ENCODE results near the gene C1orf87. TPM values are rescaled to one million over a fixed set of nuclear protein-coding genes. Genes with fewer than 3 reads are reported as not detected.
A peak's percentile ranks its signal among the peaks of the same experiment; 100 is the strongest.
"Not testable (repeated sequence)": the region's sequence is repeated elsewhere in the genome, so short reads cannot be mapped to it uniquely, and the experiment has no call there.

C1orf87 gene
- total RNA-seq, 2 experiments from 2014 or later, result not detected

GRCh38 chr1:59979666-59980065 is 93.9 kb downstream of the C1orf87 start:
- no peaks in the 10 kb centered on the region for H3K9me3 Mint-ChIP-seq
- no peak overlapping the region for H3K27ac Mint-ChIP-seq
- intact Hi-C loops (cut with micrococcal nuclease), result loop anchor here (5.0 to 10.0 kb wide), 5 partner anchors 165 to 1873 kb away; no protein-coding TSS in a partner anchor
- DNase-seq, result no peak
- H3K27me3 Mint-ChIP-seq (ENCODE audit: low read depth), result peaks cover 14% of the 10 kb centered on the region
- CTCF ChIA-PET, result interaction anchor here (0.7 to 1.4 kb wide), 3 partner anchors 18 to 1126 kb away, joined by 3 read pairs; no protein-coding TSS in a partner anchor
- H3K4me3 Mint-ChIP-seq, result no peak overlapping the region
- no peaks in the 10 kb centered on the region for H3K36me3 Mint-ChIP-seq (ENCODE audit: low read depth)
- no peaks in the 10 kb centered on the region for H3K4me1 Mint-ChIP-seq (ENCODE audit: low read depth)

DNA sequence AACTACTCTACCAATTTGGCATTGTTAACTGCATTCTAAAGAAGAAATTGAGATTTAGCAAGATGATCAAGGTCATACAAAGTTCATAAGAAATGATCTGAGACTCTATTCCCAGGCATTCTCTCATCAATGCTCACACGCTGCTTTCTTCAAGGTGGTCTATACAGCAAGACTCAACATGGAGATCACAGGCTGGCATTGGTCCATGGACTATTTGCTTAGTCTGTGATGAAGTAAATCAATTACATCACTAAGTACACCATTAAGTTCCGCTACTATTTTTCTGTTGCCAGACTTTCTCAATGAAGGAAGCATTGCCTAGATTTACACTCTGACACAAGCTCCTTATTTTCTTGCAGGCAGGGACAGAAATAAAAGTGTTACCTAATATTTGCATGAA is 95.1 kb downstream of the C1orf87 start:
- intact Hi-C loops (cut with micrococcal nuclease), result loop anchor here (5.0 to 10.0 kb wide), 5 partner anchors 166 to 1874 kb away; no protein-coding TSS in a partner anchor
- CTCF ChIA-PET, result interaction anchor here (0.6 to 1.5 kb wide), 3 partner anchors 16 to 411 kb away, joined by 3 to 5 read pairs (median 3); no protein-coding TSS in a partner anchor
- H3K4me3 Mint-ChIP-seq, result no peak overlapping the region
- no peaks in the 10 kb centered on the region for H3K4me1 Mint-ChIP-seq (ENCODE audit: low read depth)
- H3K36me3 Mint-ChIP-seq (ENCODE audit: low read depth), result no peaks in the 10 kb centered on the region
- no peak for DNase-seq
- H3K27me3 Mint-ChIP-seq (ENCODE audit: low read depth), result peaks cover 12% of the 10 kb centered on the region
- H3K9me3 Mint-ChIP-seq, result no peaks in the 10 kb centered on the region
- no peak overlapping the region for H3K27ac Mint-ChIP-seq

GRCh38 chr1:59978026-59978425 is 95.5 kb downstream of the C1orf87 start:
- Mint-ChIP-seq H3K4me3 (no peak overlapping the region), H3K27ac (no peak overlapping the region), H3K36me3 (ENCODE audit: low read depth) (no peaks in the 10 kb centered on the region), H3K27me3 (ENCODE audit: low read depth) (peaks cover 12% of the 10 kb centered on the region), H3K4me1 (ENCODE audit: low read depth) (no peaks in the 10 kb centered on the region), H3K9me3 (no peaks in the 10 kb centered on the region)
- intact Hi-C loops (cut with micrococcal nuclease), result loop anchor here (5.0 to 10.0 kb wide), 5 partner anchors 167 to 1874 kb away; no protein-coding TSS in a partner anchor
- CTCF ChIA-PET, result interaction anchor here (1.5 to 3.6 kb wide), 2 partner anchors 13 to 30 kb away, joined by 5 to 20 read pairs; no protein-coding TSS in a partner anchor
- DNase-seq, result no peak

GRCh38 chr1:59977075-59977410 is 96.5 kb downstream of the C1orf87 start:
- intact Hi-C loops (cut with micrococcal nuclease), result loop anchor here (1.0 to 10.0 kb wide), 6 partner anchors 168 to 1875 kb away; no protein-coding TSS in a partner anchor
- CTCF ChIA-PET, result interaction anchor here (0.8 to 3.6 kb wide), 10 partner anchors 8 to 812 kb away, joined by 3 to 20 read pairs (median 3); no protein-coding TSS in a partner anchor
- no peak overlapping the region for H3K4me3 Mint-ChIP-seq
- no peak for DNase-seq
- H3K36me3 Mint-ChIP-seq (ENCODE audit: low read depth), result no peaks in the 10 kb centered on the region
- H3K9me3 Mint-ChIP-seq, result no peaks in the 10 kb centered on the region
- no peaks in the 10 kb centered on the region for H3K4me1 Mint-ChIP-seq (ENCODE audit: low read depth)
- H3K27me3 Mint-ChIP-seq (ENCODE audit: low read depth), result peaks cover 17% of the 10 kb centered on the region
- H3K27ac Mint-ChIP-seq, result no peak overlapping the region

DNA sequence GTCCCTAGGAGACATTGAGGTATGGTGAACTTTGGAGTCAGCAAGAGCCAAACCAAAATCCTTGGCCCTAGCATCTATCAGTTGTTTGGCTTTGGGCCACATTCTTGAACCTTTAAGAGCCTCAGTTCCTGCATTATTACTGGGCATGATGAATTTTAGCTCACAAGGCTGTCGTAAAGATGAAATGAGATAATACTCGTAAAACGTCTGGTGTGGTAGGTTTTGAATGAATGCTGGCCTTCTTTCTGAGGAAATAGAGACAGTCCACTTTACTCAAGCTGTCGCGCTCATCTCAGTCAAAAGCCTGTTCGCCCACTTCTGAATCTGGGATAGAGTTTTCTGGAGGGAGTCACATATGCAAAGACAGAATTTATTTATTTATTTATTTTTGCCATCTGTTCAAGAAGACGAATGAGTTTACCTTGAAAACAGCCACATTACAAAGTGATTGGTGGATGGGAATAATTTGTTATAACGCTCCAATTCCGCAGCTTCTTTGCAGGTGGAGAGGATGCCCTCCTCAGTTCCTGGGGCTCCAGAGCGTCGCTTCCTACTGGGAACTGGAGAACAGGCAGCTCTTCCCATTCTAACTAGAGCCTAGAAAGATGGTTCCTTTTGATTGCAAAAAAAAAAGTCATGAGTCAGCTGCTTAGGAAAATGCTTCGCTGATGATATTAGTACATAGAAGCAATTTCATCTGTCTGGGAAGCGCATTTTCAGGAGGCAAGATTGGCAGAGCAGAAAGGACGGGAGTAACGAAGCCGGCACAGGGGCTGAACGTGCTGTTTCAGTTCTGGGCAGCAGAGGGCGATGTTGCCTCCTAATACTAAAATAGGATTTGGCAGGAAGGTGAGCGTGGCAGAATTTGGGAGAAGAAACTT is 97.1 kb downstream of the C1orf87 start:
- Mint-ChIP-seq H3K4me3 (no peak overlapping the region), H3K36me3 (ENCODE audit: low read depth) (no peaks in the 10 kb centered on the region), H3K9me3 (no peaks in the 10 kb centered on the region), H3K27me3 (ENCODE audit: low read depth) (peaks cover 18% of the 10 kb centered on the region), H3K4me1 (ENCODE audit: low read depth) (peaks cover under 1% of the 10 kb centered on the region), H3K27ac (no peak overlapping the region)
- CTCF ChIA-PET, result interaction anchor here (0.6 to 3.6 kb wide), 12 partner anchors 9 to 812 kb away, joined by 3 to 20 read pairs (median 3); no protein-coding TSS in a partner anchor
- intact Hi-C loops (cut with micrococcal nuclease), result loop anchor here (1.0 to 10.0 kb wide), 6 partner anchors 168 to 1876 kb away; no protein-coding TSS in a partner anchor
- peak; percentile 71 for DNase-seq

DNA sequence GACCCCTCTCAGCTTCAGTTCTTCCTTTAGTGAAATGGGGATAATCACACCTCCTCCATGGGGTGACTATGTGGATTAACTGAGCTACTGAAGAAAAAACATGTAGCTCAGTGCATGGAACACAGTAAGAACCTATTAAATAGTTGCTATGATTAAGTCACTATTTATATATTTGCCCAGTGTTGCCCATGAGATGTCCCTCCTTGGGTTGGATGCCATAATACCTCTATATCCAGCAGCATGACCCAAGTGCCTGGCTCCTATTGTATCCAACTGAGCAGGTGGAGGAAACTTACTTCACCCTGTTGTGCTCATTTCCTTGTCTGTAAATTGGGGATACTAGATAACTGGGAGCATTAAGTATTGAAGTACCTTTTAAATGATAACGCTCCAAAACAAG is 99.9 kb downstream of the C1orf87 start:
- Mint-ChIP-seq H3K9me3 (no peaks in the 10 kb centered on the region), H3K27me3 (ENCODE audit: low read depth) (peaks cover 22% of the 10 kb centered on the region), H3K4me3 (no peak overlapping the region), H3K4me1 (ENCODE audit: low read depth) (peaks cover 3% of the 10 kb centered on the region), H3K36me3 (ENCODE audit: low read depth) (no peaks in the 10 kb centered on the region), H3K27ac (no peak overlapping the region)
- CTCF ChIA-PET, result interaction anchor here (0.6 to 2.2 kb wide), 4 partner anchors 14 to 1069 kb away, joined by 3 to 6 read pairs (median 4); no protein-coding TSS in a partner anchor
- intact Hi-C loops (cut with micrococcal nuclease), result loop anchor here (5.0 to 10.0 kb wide), 4 partner anchors 171 to 1611 kb away; no protein-coding TSS in a partner anchor
- DNase-seq, result no peak

DNA sequence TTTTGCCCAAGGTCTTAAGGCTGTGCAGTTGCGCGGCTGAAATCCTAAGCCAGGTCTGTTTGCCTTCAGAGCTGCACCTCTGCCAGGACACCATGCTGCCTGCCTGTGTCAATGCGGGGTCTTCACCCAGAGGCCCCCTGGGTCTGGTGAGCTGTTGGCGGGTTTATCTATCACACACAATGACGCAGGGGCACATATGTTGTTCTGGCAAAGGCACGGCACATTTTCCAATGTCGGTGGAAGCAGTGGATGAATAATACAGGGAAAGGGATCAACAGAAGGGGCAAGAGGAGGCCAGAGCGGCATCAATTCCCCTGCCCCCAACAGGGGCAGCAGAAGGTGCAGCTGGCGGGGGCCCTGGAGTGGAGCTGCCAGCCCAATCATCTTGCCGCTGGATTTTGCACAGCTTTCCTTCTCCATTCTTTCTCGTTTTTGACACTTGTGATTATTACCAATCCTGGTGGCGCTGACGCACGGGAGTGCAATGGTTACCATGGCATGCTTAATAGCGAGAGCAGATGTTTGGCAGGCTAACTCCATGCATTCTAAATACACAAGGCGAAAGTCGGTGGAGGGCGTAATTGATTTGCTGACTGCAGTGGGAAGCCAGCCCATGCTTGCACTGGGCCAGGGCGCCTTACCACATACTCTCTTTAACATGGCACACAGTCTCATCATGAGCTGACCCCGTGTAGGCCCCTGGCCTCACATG is 101.2 kb downstream of the C1orf87 start:
- H3K36me3 Mint-ChIP-seq (ENCODE audit: low read depth), result no peaks in the 10 kb centered on the region
- intact Hi-C loops (cut with micrococcal nuclease), result loop anchor here (5.0 to 10.0 kb wide), 4 partner anchors 172 to 1612 kb away; no protein-coding TSS in a partner anchor
- CTCF ChIA-PET, result interaction anchor here (0.8 to 2.5 kb wide), 10 partner anchors 9 to 260 kb away, joined by 3 to 16 read pairs (median 4); no protein-coding TSS in a partner anchor
- DNase-seq, result no peak
- H3K4me3 Mint-ChIP-seq, result no peak overlapping the region
- H3K4me1 Mint-ChIP-seq (ENCODE audit: low read depth), result peaks cover 3% of the 10 kb centered on the region
- H3K27ac Mint-ChIP-seq, result no peak overlapping the region
- H3K27me3 Mint-ChIP-seq (ENCODE audit: low read depth), result peaks cover 22% of the 10 kb centered on the region
- no peaks in the 10 kb centered on the region for H3K9me3 Mint-ChIP-seq

- Mint-ChIP-seq H3K27me3 (ENCODE audit: low read depth) (peaks cover 22% of the 10 kb centered on the region), H3K4me1 (ENCODE audit: low read depth) (peaks cover 3% of the 10 kb centered on the region)
- intact Hi-C loops (cut with micrococcal nuclease), result loop anchor here (1.0 to 10.0 kb wide), 5 partner anchors 173 to 1613 kb away; no protein-coding TSS in a partner anchor
These were observed 102.1 kb downstream of the C1orf87 start for GRCh38 chr1:59971464-59971911.

DNA sequence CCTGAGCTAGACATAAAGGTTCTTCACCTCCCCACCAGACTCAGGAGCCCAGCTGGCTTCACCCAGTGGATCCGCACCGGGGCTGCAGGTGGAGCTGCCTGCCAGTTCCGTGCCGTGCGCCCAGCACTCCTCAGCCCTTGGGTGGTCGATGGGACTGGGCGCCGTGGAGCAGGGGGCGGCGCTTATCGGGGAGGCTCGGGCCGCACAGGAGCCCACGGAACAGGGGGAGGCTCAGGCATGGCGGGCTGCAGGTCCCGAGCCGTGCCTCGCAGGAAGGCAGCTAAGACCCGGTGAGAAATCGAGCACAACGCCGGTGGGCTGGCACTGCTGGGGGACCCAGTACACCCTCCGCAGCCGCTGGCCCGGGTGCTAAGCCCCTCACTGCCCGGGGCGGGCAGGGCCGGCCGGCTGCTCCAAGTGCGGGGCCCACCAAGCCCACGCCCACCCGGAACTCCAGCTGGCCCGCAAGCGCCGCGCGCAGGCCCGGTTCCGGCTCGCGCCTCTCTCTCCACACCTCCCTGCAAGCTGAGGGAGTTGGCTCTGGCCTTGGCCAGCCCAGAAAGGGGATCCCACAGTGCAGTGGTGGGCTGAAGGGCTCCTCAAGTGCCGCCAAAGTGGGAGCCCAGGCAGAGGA is 103.9 kb downstream of the C1orf87 start:
- H3K27ac Mint-ChIP-seq; H3K4me1 Mint-ChIP-seq (ENCODE audit: low read depth); DNase-seq; H3K9me3 Mint-ChIP-seq; H3K27me3 Mint-ChIP-seq (ENCODE audit: low read depth); H3K4me3 Mint-ChIP-seq; H3K36me3 Mint-ChIP-seq (ENCODE audit: low read depth): not testable (repeated sequence)
- intact Hi-C loops (cut with micrococcal nuclease), result loop anchor here (5.0 to 10.0 kb wide), 4 partner anchors 175 to 1615 kb away; no protein-coding TSS in a partner anchor
- CTCF ChIA-PET, result interaction anchor here (0.7 to 2.0 kb wide), 2 partner anchors 11 to 22 kb away, joined by 3 to 7 read pairs; no protein-coding TSS in a partner anchor

More at GRCh38 chr1:59971464-59971911, 102.1 kb downstream of the C1orf87 start:
- Mint-ChIP-seq H3K36me3 (ENCODE audit: low read depth) (no peaks in the 10 kb centered on the region), H3K27ac (no peak overlapping the region), H3K9me3 (no peaks in the 10 kb centered on the region), H3K4me3 (no peak overlapping the region)
- CTCF ChIA-PET, result interaction anchor here (0.5 to 2.5 kb wide), 27 partner anchors 9 to 1697 kb away, joined by 3 to 16 read pairs (median 3); no protein-coding TSS in a partner anchor
- peak; percentile 60 for DNase-seq

DNA sequence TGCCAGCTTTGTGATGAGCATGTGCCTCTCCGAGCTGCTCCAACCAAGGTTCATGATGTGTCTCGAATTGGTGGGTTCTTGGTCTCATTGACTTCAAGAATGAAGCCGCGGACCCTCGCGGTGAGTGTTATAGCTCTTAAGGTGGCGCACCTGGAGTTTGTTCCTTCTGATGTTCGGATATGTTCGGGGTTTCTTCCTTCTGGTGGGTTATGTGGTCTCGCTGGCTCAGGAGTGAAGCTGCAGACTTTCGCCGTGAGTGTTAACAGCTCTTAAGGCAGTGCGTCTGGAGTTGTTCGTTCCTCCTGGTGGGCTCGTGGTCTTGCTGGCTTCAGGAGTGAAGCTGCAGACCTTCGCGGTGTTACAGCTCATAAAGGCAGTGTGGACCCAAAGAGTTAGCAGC is 104.8 kb downstream of the C1orf87 start:
- intact Hi-C loops (cut with micrococcal nuclease), result not testable (repeated sequence)

GRCh38 chr1:59967780-59968179 is 105.8 kb downstream of the C1orf87 start:
- no peak overlapping the region for H3K27ac Mint-ChIP-seq
- CTCF ChIA-PET, result interaction anchor here (1.1 to 1.7 kb wide), 2 partner anchors 9 to 21 kb away, joined by 3 read pairs; no protein-coding TSS in a partner anchor
- DNase-seq, result no peak
- H3K36me3 Mint-ChIP-seq (ENCODE audit: low read depth), result no peaks in the 10 kb centered on the region
- H3K4me3 Mint-ChIP-seq, result no peak overlapping the region
- peaks cover 3% of the 10 kb centered on the region for H3K4me1 Mint-ChIP-seq (ENCODE audit: low read depth)
- peaks cover 9% of the 10 kb centered on the region for H3K27me3 Mint-ChIP-seq (ENCODE audit: low read depth)
- no peaks in the 10 kb centered on the region for H3K9me3 Mint-ChIP-seq
- intact Hi-C loops (cut with micrococcal nuclease), result no loop called here

More for the DNA sequence above, 104.8 kb downstream of the C1orf87 start:
- DNase-seq; H3K9me3 Mint-ChIP-seq; H3K4me3 Mint-ChIP-seq; H3K36me3 Mint-ChIP-seq (ENCODE audit: low read depth); H3K27me3 Mint-ChIP-seq (ENCODE audit: low read depth); H3K27ac Mint-ChIP-seq; CTCF ChIA-PET; H3K4me1 Mint-ChIP-seq (ENCODE audit: low read depth): not testable (repeated sequence)

Measured in activated naive CD4-positive, alpha-beta T cell treated with anti-CD3 and anti-CD28 coated beads for 36 hours (primary cell).